T-helper 2 cell (primary cell): ENCODE results near the gene ASGR1.

Experiments
- DNase-seq, 5 experiments: peaks; one replicate each; pipeline versions ENCODE4 v3.0.0 to v3.0.0-alpha.2; 2012 to 2022

ASGR1 gene

DNA sequence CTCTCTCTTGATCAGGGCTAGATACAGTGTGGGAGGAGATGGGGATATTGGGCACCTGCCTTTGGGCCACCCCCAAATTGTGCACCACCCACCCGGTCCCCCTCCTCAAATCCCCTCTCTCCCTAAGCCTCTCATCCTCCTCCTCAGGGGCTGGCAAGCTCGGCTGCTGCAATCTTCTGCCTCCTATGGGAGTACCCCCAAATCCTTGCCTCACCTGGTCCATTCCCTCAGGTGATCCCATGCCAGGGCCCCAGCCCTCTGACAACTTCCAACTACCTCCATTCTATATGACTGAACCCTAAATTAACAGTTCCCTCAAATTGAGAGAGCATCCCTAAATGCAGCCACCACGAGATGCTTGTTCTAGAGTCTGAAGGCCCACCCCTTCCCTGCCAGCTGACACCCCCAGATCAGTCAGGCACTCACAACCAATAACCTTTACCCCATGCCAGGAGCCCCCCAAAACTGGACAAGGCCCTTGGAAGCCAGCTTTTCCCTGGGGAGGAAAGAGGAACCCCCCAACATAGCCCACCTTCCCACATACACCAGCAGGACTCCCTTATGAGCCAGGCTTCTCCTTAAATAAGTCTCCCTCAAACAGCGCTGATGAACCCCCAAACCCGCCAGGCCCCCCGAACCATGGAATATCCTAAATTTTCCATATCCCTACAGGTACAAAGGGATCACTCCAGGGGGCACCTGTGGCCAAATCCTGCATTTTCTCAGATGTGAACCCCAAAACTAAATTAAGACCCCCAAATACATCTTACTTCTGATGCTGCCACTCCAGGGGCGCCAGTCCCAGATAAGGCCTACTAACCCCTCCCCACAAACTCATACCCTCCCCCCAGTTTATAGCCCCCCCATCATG is 37.3 kb upstream of the ASGR1 start:
- DNase-seq, result no peak

DNA sequence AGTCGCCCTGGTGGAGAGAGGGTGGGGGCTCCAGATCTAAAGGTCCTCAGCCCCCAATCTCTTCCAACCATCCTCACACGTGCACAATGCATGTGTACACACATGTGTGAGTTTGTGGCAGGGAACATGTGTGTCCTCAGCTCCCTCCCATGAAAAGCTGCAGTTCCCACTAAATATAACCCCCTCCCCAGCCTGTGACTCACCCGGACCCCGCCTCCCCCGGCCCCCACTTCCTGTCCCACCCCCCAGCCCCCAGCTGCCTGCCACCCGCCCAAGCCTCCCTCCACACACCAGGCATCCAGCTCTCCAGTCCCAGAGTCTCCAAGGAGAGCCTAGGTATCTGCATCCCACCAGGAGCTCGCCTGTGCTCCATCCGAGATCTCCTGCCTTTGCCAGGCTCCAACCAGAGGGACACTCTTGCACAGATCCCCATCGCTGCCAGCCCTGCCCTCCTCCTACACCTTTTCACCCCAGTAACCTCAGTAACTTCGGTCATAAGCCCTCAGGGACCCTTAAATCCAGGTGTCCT is 36.5 kb upstream of the ASGR1 start:
- no peak for DNase-seq

DNA sequence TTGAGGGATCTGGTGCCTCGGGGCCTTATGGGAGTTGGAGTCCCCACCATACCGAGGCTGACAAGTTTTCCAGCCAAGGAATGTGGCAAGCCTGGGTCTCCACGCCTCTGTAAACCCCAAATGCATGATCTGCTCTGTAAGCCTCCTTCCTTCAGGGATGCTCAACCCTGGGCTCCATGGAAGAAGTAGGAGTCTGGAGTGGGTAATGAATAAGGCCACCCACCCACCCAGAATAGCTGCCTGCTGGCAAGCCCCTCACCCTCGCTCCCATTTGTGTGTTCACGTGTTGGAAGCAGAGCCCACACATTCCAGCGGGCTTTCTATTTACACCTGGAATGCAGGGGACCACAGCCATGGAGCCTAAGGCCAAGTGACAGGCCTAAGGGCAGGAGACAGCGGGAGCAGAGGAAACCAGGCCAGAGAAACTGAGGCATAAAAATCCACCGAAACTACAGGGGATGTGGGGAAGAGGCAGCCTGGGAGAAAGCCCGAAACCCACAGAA is 36.0 kb upstream of the ASGR1 start:
- DNase-seq, result no peak

DNA sequence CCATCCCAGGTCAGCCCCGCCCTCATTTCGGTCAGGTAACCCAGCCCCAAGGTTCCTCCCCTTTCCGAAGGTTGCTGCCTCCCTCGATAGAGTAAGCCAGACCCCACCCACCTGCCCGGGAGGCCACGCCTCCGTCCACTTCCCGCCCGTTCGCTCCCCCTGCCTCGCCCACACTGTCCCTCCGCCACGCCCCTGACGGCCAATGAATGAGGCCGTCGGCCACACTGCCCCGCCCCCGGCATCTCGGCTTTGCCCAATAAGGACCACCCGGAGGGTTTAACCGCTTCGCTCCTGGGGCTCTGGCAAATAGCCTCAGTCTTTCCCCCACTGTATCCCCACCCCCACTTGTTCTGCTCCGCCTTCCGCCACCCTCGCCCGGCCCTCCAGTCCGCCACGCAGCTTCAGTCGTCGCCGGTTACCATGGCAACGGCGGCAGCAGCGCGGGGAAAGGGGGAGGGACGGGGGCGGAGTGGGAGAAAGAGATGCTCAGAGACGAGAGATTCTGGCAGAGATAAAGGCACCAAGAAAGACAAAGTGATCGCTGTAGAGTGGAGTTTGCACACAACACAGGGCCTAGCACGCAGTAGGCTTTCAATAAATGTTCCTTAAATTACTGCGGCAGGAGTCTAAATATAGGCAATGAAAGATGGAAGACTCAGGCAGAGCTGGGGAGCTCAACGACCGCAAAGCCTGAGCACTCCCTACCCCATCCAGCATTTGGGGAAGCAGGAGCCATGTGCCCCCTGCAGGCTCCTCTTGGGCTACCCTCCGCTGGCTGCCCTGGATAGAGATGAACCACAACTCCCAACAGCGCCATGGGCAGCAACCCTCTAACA is 35.3 kb upstream of the ASGR1 start:
- peak; percentile 98 to 99 (median 99) for DNase-seq

DNA sequence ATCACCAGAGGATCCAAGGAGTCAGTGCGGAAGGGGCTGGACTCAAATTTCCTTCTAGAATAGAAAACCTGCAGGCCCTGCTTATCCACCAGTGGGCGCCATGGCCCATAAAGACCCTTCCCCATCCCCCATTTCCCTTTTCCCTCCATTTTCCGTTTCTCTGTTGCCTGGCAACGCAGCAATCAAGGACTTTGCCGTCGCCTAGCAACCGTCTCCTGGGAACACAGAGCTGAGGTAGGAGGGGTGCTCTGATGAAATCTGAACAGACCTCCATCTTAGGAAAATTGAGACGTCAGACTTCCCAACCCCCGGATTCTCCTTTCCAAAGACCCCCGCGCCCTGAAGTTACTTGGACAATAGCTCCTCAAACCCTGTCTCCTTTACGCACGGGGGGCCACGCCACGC is 34.7 kb upstream of the ASGR1 start:
- DNase-seq, result peak in 3 of 5 experiments; percentile 40 to 80 (median 74)

GRCh38 chr17:7211491-7212273 is 32.5 kb upstream of the ASGR1 start:
- no peak for DNase-seq

DNA sequence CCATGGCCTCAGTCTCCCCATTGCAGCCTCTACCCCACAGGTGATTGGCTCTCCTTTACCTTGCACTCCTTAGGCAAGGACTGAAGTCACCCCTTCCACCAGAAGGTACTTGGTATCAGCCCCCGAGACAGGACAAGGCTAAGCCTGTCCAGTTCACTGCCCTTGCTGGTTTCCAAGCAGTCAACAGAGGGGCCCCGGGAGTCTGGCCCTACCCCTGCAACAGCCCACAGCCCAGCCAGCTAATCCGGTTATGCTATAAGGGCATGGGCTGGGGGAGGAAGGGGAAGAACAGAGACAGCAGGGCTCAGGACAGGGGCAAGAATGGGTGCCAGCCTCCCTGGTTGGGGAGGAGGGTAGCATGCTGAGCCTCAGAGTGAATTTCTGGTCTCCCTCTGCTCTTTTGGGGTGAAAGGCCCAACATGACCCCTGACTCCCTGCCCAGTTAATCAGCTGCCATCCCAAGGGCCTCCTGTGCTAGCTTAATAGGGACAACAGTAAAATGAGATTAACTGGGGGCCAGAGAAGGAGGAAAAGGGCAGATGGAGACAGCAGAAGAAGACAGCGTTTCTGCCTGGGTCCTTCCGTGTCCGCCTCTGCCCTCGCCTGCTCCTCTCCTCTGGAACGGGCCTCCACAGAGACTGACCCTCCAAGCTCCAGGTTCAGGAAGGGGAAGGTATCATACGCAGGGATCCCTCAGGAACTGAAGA is 29.7 kb upstream of the ASGR1 start:
- no peak for DNase-seq

- no peak for DNase-seq
Observed at GRCh38 chr17:7208027-7208571, 28.9 kb upstream of the ASGR1 start.

- DNase-seq, result peak in 1 of 5 experiments; percentile 27
Observed at GRCh38 chr17:7207120-7208001, 28.2 kb upstream of the ASGR1 start.

DNA sequence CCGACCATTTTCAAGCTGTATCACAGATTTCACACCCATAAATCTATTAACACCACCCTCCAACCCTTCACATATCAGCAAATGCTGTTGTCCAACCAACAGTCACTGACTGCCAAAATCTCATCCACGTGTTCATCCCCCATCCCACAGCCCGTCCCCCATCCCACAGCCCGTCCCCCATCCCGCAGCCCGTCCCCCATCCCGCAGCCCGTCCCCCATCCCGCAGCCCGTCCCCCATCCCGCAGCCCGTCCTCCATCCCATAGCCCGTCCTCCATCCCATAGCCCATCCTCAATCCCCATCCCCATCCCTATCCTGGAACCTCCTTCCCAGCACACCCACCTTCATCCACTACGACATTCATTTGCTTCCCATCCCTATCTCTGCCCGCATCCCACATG is 26.4 kb upstream of the ASGR1 start:
- DNase-seq, result no peak

GRCh38 chr17:7204828-7205461 is 25.8 kb upstream of the ASGR1 start:
- DNase-seq, result peak; percentile 84 to 99 (median 96)

DNA sequence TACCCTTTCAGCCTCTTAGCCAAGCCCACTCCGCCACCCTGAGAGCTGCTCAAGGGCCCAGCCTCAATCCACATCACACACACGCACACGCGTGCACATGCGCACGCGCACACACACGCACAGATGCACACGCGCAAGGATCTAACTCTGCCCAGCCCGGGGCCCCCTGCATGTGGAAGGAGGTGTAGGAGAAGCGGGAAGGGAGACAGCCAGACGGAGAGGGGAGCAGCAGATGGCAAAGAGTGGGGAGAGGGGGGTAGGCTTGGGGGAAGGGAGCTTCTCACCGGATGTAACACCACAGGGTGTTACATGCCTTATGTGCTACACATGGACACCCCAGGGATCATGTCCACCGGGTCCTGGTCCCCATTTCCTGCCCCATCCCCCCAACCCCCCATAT is 25.2 kb upstream of the ASGR1 start:
- DNase-seq, result peak in 1 of 5 experiments; percentile 21

GRCh38 chr17:7203391-7203790 is 24.2 kb upstream of the ASGR1 start:
- no peak for DNase-seq

DNA sequence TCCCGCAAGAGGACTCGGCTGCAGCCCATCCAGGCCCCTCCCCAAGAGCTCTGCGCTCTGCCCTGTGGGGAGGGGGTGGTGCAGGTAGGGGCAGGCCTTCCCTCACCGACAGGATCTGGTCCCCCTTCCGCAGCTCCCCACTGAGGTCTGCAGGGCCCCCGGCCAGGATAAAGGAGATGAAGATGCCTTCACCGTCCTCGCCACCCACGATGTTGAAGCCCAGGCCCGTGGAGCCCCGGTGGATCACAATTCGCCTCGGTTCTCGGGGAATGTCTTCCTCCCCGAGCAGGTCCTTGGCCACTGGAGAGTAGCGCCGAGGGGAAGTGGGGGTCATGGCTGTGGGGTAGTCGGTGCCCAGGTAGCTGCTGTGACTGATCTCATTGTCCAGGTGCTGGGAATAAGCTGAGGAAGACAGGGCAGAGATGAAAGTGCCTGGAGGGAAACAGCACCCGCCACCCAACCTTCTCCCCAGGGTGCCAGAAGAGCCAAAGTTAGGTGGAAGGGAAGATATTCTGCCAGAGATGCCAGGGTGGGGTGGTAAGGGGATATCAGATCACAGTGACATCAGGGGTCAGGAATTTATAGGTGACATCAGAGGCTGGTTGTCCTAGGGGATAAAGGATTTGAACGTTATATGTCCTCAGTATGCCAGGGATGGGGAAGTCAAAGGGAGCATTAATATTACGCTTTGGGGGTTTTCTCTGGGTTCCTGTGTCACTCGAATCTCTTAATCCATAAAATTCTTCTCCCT is 17.7 kb upstream of the ASGR1 start:
- no peak for DNase-seq

DNA sequence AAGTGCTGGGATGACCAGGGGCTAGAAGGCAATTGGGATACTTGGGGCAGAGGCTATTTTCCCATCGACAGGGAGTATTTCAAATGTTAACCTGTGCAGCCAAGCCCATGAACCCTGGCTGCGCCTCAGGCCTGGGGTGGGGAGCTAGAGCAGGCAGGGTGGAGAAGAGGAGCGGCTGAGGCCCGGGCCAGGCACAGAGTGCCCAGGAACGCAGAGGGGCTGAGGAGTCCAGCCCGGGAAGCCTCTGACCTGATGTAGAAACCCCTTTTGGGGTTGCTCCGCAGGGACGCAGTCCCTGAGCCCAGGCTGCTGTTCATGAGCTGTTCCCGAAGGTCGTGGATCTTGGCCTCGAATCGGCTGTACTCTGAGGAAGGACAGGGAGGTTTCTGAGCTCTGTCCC is 16.8 kb upstream of the ASGR1 start:
- no peak for DNase-seq

GRCh38 chr17:7192271-7192937 is 13.2 kb upstream of the ASGR1 start:
- no peak for DNase-seq

DNA sequence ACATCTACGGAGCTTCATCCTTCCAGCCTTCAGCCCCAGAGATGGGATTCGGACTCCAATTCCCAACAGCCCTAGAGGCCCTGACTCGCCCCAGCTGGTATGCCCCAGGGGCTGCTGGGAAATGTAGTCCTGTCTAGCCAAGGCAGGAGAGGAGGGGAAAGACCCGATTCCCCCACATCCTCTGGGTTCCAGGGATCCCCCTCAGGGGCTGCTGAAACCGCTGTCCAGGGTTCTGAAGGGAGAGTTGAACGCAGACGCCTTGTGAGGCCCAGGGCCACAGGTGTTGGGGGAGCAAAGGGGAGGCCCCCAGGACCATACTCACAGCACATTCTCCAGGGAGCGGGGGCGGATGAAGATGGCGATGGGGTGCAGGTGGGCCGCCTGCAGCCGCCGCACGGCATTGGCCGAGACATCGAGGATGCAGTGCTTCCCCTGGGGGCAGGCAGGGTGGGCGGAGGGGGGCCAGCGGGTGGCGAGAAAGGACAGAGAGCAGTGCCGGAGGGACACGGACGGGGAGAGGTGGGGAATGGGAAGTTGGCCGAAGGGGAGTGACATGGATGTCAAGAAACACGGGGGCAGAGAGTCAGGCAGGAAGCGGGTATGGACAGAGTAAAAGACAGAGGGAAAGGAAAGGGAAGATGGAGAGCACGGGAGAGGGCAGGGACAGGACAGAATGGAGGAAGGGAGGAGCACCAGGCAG is 12.6 kb upstream of the ASGR1 start:
- DNase-seq, result peak in 1 of 5 experiments; percentile 35

GRCh38 chr17:7191069-7191468 is 11.9 kb upstream of the ASGR1 start:
- DNase-seq, result no peak
